Left lung (tissue), 10 donors: ENCODE data around the gene NAALADL2. TPM values are rescaled to one million over a fixed set of nuclear protein-coding genes. Genes with fewer than 3 reads are reported as not detected.

ENCODE experiments used
- ATAC-seq: fragments of 200-7000 bp; cut with Tn5 transposase; one replicate; pipeline ENCODE4 v1.9.1; 2020; ENCODE audit warnings: moderate library complexity
- DNase-seq, 4 donors: peaks; one replicate each; pipeline ENCODE4 v3.0.0-alpha.2; 2013 to 2020
- H3K27ac ChIP-seq, 2 donors: fragments of 200-600 bp; sonication (generic) in 1 of 2; one replicate each; pipeline versions ENCODE4 v1.5.0 to v1.8.0; 2020 to 2021
- H3K27me3 ChIP-seq, 2 donors: fragments of 200-600 bp; sonication (generic) in 1 of 2; one replicate each; pipeline versions ENCODE4 v1.5.0 to v1.8.0; 2020 to 2021
- H3K36me3 ChIP-seq, 2 donors: fragments of 200-600 bp; sonication (generic) in 1 of 2; one replicate each; pipeline versions ENCODE4 v1.5.0 to v1.8.0; 2020 to 2021
- H3K4me1 ChIP-seq, 2 donors: fragments of 200-600 bp; one replicate each; pipeline ENCODE4 v1.8.0; 2021
- H3K4me3 ChIP-seq, 2 donors: fragments of 200-600 bp; sonication (generic) in 1 of 2; one replicate each; pipeline versions ENCODE4 v1.5.0 to v1.8.0; 2020 to 2021; ENCODE audit warnings: mild to moderate bottlenecking in 1 of 2
- H3K9me3 ChIP-seq, 2 donors: fragments of 200-600 bp; sonication (generic) in 1 of 2; one replicate each; pipeline versions ENCODE4 v1.5.0 to v1.8.0; 2020 to 2021
- CTCF ChIP-seq, 2 donors: fragments of 200-600 bp; sonication (generic) in 1 of 2; IDR thresholded peaks; one replicate each; pipeline versions ENCODE4 v1.5.0 to v1.8.0; 2021; ENCODE audit warnings: antibody characterized with exemption in 2 of 2
- intact Hi-C, 2 donors: fragments of 100-400 bp; cut with DNase I; formaldehyde crosslinking; loops; one replicate each; pipeline versions ENCODE4 v1.11.2 to v1.14.2; 2022
- polyA plus RNA-seq, 6 donors: library from polyadenylated mRNA; unstranded; fragments of 120-200 nt; gene quantifications; one replicate each; pipeline ENCODE4 v1.2.1, GENCODE V29; 2013; ENCODE audit not compliant: insufficient read length in 6 of 6
- total RNA-seq, 2 donors: library from RNA; stranded (reverse); fragmentation: NEBNext Ultra II Directional; extraction: Animal tissue kit (Norgen Biotek cat#: 25700); gene quantifications; one replicate each; pipeline ENCODE4 v1.2.1, GENCODE V29; 2021
- donor health status: DM: no; HTN: yes; CAD: no.
- donor health status: DM: no; HTN: no; CAD: no.

NAALADL2 gene
- total and polyA plus RNA-seq, 8 donors = 9.8 to 23.3 (median 17.8) TPM

- Histone ChIP-seq H3K4me1 (no peaks in the 10 kb centered on the region), H3K9me3 (no peaks in the 10 kb centered on the region), H3K4me3 (no peak overlapping the region), H3K36me3 (no peaks in the 10 kb centered on the region), H3K27ac (no peak overlapping the region), H3K27me3 (no peaks in the 10 kb centered on the region)
- intact Hi-C loops = no loop called here
- ATAC-seq (no peak), DNase-seq (no peak)
- no peak for TF ChIP-seq CTCF (IDR thresholded peaks at IDR 0.05)
These were observed 630.3 kb downstream of the NAALADL2 start for GRCh38 chr3:175489406-175489805.

GRCh38 chr3:175493301-175493700 is 634.2 kb downstream of the NAALADL2 start:
- Histone ChIP-seq H3K27me3 (no peaks in the 10 kb centered on the region), H3K36me3 (no peaks in the 10 kb centered on the region), H3K4me1 (no peaks in the 10 kb centered on the region), H3K27ac (no peak overlapping the region), H3K9me3 (no peaks in the 10 kb centered on the region), H3K4me3 (no peak overlapping the region)
- ATAC-seq (no peak), DNase-seq (no peak)
- intact Hi-C loops = no loop called here
- TF ChIP-seq CTCF (IDR thresholded peaks at IDR 0.05) = no peak

GRCh38 chr3:175495331-175495730 is 636.2 kb downstream of the NAALADL2 start:
- TF ChIP-seq CTCF (IDR thresholded peaks at IDR 0.05) = no peak
- no peak for ATAC-seq

GRCh38 chr3:175502155-175502554 is 643.0 kb downstream of the NAALADL2 start:
- Histone ChIP-seq H3K36me3 (no peaks in the 10 kb centered on the region), H3K4me3 (no peak overlapping the region), H3K27me3 (no peaks in the 10 kb centered on the region), H3K4me1 (no peaks in the 10 kb centered on the region), H3K9me3 (peaks cover 0 to 8% of the 10 kb centered on the region in 2 donors), H3K27ac (no peak overlapping the region)
- intact Hi-C loops = no loop called here
- DNase-seq = no peak
- ATAC-seq = no peak
- TF ChIP-seq CTCF (IDR thresholded peaks at IDR 0.05) = no peak

More at GRCh38 chr3:175495331-175495730, 636.2 kb downstream of the NAALADL2 start:
- no peak for DNase-seq
- Histone ChIP-seq H3K9me3 (no peaks in the 10 kb centered on the region), H3K4me1 (no peaks in the 10 kb centered on the region), H3K4me3 (no peak overlapping the region), H3K36me3 (no peaks in the 10 kb centered on the region), H3K27me3 (no peaks in the 10 kb centered on the region), H3K27ac (no peak overlapping the region)
- intact Hi-C loops = no loop called here

GRCh38 chr3:175511219-175511785 is 652.2 kb downstream of the NAALADL2 start:
- no peak for DNase-seq
- no peak for TF ChIP-seq CTCF (IDR thresholded peaks at IDR 0.05)
- no peak for ATAC-seq

More at GRCh38 chr3:175511219-175511785, 652.2 kb downstream of the NAALADL2 start:
- intact Hi-C loops = no loop called here
- Histone ChIP-seq H3K27ac (no peak overlapping the region), H3K4me3 (no peak overlapping the region), H3K9me3 (peaks cover 0 to 2% of the 10 kb centered on the region in 2 donors), H3K27me3 (no peaks in the 10 kb centered on the region), H3K36me3 (no peaks in the 10 kb centered on the region), H3K4me1 (no peaks in the 10 kb centered on the region)
